ENCODE results near the gene LYRM4.

LYRM4 gene

GRCh38 chr6:5174756-5175549 lies 85.8 kb downstream of the LYRM4 start:
- DNase-seq: peak; percentile 20

DNA sequence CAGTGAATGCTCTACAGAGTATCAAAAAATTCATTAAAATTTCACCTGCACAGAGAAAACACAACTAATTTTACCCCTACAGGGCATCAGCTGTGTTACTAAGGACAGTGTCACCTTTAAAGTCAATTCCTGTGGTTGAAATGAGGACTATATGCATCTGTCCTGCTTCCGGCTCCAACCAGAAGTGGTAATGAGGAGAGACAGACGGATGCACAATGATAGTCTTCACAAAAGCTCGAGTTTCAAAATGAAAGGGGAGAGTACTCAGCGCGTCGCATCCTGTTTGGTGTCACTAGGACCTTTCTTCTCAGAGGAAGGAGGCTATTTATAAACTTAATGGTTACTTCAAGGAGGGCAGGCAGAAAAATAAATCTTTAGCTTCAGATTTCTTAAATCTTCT lies 86.5 kb downstream of the LYRM4 start:
- DNase-seq: peak; percentile 34

DNA sequence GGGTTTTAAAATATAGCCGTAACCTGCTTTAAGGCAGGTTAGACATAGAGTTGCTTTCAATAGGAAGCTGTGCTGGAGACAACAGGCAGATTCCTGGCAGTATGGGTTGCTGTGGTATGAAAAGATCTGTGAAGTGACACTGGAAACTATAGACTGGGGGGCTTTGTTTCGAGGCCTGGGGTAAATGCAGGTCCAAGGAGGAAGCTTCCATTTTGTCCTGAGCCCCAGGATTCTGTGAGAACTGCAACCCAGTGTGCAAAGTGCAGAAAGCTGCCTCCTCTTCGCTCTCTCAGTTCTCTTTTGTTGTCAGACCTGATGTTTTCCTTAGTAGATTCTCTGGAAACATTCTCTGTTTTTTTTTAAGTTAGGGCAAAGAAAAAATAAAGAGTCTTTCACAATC lies 86.9 kb downstream of the LYRM4 start:
- DNase-seq: peak; percentile 7

- DNase-seq: no peak
Observed at GRCh38 chr6:5172897-5173474, 87.8 kb downstream of the LYRM4 start.

GRCh38 chr6:5172041-5172653 lies 88.6 kb downstream of the LYRM4 start:
- peak; percentile 54 for DNase-seq

DNA sequence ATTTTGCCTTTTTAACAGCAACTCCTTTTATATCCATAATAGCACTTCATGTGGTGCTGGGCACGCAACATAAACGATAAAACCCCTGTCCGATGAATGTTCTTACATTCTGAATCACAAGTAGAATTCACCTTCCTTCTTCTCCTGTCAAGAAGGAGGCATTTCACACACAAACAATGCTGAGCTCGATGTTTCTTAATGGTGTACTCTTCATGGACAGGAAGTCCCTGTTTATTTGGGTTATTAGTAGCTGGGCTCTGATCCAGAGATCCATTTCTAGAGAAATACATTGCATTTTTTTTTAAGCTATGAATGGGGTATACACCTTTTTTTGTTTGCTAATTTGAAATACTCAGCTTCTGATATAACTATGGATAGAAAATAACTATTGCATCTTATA lies 93.2 kb downstream of the LYRM4 start:
- DNase-seq: no peak

GRCh38 chr6:5164092-5164491 lies 96.7 kb downstream of the LYRM4 start:
- DNase-seq: no peak

- DNase-seq: no peak
Observed at GRCh38 chr6:5163247-5163646, 97.5 kb downstream of the LYRM4 start.

- DNase-seq: no peak
Observed at GRCh38 chr6:5162355-5162754, 98.4 kb downstream of the LYRM4 start.

DNA sequence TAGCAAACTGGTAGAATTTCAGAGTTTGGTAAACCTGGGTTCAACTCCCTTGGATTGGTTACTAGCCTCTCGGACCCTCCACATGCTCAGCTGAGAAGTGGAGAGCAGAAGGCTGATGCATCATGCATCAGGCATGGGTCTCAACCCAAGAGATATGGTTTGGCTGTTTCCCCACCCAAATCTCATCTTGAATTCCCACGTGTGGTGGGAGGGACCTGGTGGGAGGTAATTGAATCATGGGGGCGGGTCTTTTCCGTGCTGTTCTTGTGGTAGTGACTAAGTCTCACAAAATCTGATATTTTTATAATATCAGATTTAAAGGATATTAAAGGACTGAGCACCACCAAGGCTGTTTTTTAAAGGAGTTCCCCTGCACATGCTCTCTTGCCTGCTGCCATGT lies 100.5 kb downstream of the LYRM4 start:
- no peak for DNase-seq

DNA sequence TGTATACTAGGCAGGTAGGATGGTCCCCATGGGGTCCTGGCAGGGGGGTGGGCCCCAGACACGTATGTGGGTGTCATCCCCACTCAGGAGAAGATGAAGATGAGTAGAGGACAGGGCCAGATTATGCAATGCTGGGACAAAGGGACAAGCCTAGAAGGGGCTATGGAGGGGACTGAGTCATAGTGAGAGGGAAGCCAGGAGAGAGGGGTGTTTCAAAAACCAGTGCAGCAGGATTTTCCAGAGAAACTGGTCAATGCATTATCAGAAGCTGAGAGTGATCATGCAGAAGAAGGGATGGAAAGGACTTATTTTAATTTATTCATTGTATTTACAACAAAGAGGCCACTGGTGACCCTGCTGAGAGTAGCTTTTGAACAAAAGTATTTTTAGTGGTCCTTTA lies 101.6 kb downstream of the LYRM4 start:
- no peak for DNase-seq

DNA sequence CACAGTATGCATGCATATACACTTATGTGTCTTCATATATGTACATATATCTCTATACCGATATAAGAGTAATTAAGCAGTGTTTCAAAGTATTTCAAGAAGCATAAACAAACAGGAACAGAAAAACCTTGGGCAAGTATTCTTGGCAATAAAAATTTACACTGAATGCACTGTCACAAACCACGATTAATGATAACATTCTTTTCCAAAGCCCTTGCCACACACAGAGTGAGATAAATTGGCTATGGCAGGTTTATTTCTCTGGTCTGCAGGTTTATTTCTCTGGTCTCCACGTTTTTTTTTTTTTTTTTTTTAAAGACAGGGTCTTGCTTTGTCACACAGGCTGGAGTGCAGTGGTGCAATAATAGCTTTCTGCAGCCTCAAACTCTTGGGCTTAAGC lies 102.6 kb downstream of the LYRM4 start:
- no peak for DNase-seq

- DNase-seq: no peak
Observed at GRCh38 chr6:5157621-5158138, 103.1 kb downstream of the LYRM4 start.

GRCh38 chr6:5156627-5157026 lies 104.1 kb downstream of the LYRM4 start:
- DNase-seq: no peak

GRCh38 chr6:5155906-5156305 lies 104.8 kb downstream of the LYRM4 start:
- no peak for DNase-seq

DNA sequence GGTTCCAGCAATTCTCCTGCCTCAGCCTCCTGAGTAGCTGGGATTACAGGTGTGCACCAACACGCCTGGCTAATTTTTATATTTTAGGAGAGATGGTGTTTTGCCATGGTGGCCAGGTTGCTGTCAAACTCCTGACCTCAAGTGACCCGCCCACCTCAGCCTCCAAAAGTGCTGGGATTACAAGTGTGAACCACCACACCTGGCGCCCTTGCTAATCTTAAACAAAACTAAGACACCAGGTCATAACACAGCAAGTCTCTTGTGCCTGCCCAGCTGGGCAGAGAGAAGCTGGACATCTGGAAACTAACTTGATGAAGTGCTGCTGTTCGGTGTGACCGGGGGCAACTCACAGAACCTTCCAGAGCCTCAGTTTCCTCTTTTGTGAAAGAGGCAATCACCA lies 107.6 kb downstream of the LYRM4 start:
- DNase-seq: no peak

DNA sequence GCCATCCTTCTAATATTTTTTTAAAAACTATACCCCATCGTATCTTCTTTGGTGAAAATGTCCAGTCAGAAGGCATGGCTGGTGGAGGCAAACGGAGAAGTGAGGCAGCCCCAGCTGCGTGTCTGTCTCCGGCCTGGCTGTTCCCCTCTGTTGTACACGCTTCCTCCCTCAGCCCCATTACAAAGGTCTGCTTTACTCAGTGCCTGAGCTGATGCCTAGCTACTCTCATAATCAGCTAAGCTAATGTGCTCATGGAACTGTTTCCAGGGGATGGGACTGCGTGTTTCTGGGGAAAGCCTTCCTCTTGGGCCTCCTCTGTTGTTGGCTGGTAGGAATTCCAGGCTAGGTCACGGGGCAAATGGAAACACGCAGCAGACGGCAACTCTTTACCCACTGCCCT lies 108.3 kb downstream of the LYRM4 start:
- no peak for DNase-seq

- no peak for DNase-seq
Observed at GRCh38 chr6:5151955-5152401, 108.8 kb downstream of the LYRM4 start.

DNA sequence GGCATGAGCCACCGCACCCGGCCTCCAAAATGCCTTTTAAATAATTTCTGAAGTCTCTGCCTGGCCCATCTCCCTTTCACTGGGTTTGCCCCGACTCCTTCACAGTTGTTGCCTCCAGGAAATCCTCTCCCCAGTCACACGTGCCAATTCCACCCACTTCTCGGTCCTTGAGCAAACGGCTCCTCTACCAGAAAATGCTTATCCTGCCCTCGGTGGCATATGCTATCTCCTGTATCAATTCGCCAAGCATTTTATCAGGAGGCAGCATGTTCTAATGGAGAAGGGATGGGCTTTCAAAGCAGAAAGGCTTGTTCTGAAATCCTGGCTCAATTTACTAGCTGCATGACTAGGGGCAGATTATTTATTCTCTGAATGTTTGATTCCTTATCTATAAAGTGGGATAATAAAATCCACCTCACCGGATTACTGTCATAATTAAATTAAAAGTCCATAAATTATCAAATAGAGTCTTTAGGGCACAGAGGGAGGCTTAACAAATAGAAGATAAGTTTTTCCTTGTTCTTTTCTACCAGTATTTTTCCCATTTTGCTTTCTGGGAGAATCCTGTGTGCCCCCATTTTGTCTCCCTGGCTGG lies 109.3 kb downstream of the LYRM4 start:
- DNase-seq: no peak

GRCh38 chr6:5150551-5151075 lies 110.1 kb downstream of the LYRM4 start:
- no peak for DNase-seq

GRCh38 chr6:5149891-5150290 lies 110.9 kb downstream of the LYRM4 start:
- no peak for DNase-seq

DNA sequence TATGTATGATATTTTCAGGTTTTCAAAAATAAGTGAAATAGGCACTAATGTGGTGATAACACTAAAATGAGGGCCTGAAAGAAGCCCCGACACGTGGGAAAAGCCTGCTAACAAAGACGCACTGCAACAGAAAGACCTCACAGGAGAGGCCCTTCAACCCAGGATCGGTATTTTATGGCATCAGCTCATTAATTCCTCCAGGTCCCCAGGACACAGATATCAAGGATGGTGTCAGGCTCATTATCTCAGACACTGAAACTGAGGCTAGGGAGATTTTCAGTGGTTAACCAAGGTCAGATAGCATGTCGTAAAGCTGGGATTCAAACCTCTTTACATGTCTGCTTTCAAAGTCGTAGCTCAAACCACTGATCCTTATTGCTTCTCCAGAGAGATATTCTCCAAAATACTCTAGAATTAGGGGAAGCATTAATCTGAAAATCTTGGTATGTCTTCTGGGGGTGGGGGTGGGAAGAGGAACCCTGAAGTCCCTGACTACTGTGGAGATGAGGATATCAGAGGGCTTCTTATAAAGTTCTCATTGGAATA lies 111.5 kb downstream of the LYRM4 start:
- no peak for DNase-seq

DNA sequence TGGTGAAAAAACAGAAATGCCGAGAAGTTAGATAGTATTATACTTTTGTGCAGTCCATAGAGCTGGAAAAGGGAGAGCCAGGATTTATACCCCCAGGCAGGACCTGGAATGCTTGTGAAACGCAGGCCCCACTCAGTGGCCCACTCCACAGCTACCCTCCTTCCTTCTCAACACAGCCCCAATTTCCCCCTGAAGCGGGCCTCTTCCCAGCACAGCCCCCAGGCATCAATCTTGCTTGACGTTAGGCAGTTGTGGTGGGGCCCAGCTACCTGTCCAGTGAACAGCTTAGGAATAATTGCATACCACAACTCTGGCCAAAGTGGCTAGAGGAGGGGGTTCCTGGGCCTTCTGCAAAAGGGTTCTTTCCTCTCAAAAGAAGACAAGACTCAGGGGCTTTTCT lies 114.4 kb downstream of the LYRM4 start:
- DNase-seq: no peak
